NCI-H128 (cell line): ENCODE results near the gene SMAD3.
"Not testable (repeated sequence)": the region's sequence is repeated elsewhere in the genome, so short reads cannot be mapped to it uniquely, and the experiment has no call there.

Experiments
- DNase-seq: peaks from one replicate; lab custom pipeline; 2025; ENCODE audit not compliant: unreplicated experiment; lab: John Stamatoyannopoulos, UW

Gene SMAD3

GRCh38 chr15:67140078-67140833, 74.9 kb downstream of the SMAD3 start:
- DNase-seq, result no peak

GRCh38 chr15:67142092-67142766, 76.8 kb downstream of the SMAD3 start:
- no peak for DNase-seq

GRCh38 chr15:67142767-67143100, 77.3 kb downstream of the SMAD3 start:
- DNase-seq, result no peak

- no peak for DNase-seq
Observed at GRCh38 chr15:67143646-67144045, 78.2 kb downstream of the SMAD3 start.

GRCh38 chr15:67144609-67145311, 79.4 kb downstream of the SMAD3 start:
- no peak for DNase-seq

- DNase-seq, result no peak
Observed at GRCh38 chr15:67145312-67145610, 79.9 kb downstream of the SMAD3 start.

- DNase-seq, result no peak
Observed at GRCh38 chr15:67145710-67146109, 80.3 kb downstream of the SMAD3 start.

- no peak for DNase-seq
Observed at GRCh38 chr15:67146234-67146633, 80.8 kb downstream of the SMAD3 start.

- DNase-seq, result no peak
Observed at GRCh38 chr15:67146875-67147381, 81.5 kb downstream of the SMAD3 start.

GRCh38 chr15:67147396-67147949, 82.1 kb downstream of the SMAD3 start:
- no peak for DNase-seq

GRCh38 chr15:67148196-67148701, 82.8 kb downstream of the SMAD3 start:
- no peak for DNase-seq

- DNase-seq, result no peak
Observed at GRCh38 chr15:67149068-67149772, 83.8 kb downstream of the SMAD3 start.

GRCh38 chr15:67149773-67150022, 84.3 kb downstream of the SMAD3 start:
- no peak for DNase-seq

- no peak for DNase-seq
Observed at GRCh38 chr15:67150023-67150860, 84.8 kb downstream of the SMAD3 start.

GRCh38 chr15:67152429-67152828, 87.0 kb downstream of the SMAD3 start:
- DNase-seq, result no peak

GRCh38 chr15:67153044-67153443, 87.6 kb downstream of the SMAD3 start:
- DNase-seq, result not testable (repeated sequence)

GRCh38 chr15:67154249-67154648, 88.8 kb downstream of the SMAD3 start:
- DNase-seq, result no peak

GRCh38 chr15:67156426-67156825, 91.0 kb downstream of the SMAD3 start:
- no peak for DNase-seq

- no peak for DNase-seq
Observed at GRCh38 chr15:67156834-67157233, 91.4 kb downstream of the SMAD3 start.

- DNase-seq, result no peak
Observed at GRCh38 chr15:67157521-67158252, 92.3 kb downstream of the SMAD3 start.
